ENCODE results near the gene JAZF1.

- TF ChIP-seq CTCF (IDR thresholded peaks at IDR 0.05), result no peak
- TF ChIP-seq POLR2A (IDR thresholded peaks at IDR 0.05), result no peak
These were observed 4.0 kb downstream of the JAZF1 start for GRCh38 chr7:28176645-28177044.
